Panc1 (cell line): Measurements from ENCODE around the gene RICTOR. TPM values are rescaled to one million over a fixed set of nuclear protein-coding genes. Genes with fewer than 3 reads are reported as not detected.

Experiments used
- ATAC-seq: fragments of 200-7000 bp; cut with Tn5 transposase; 2 replicates; pipeline ENCODE4 v1.9.1; 2020; ENCODE audit warnings: mild to moderate bottlenecking, moderate library complexity
- BruUV-seq: library from RNA; stranded (reverse); fragments of 400-500 nt; replicated peaks from 2 replicates; lab custom pipeline; 2021; lab: Mats Ljungman, UMichigan
- CTCF ChIA-PET: fragments of 300-600 bp; sonication (Branson Sonifier 250); formaldehyde crosslinking; loops from one replicate; lab custom pipeline; 2022; ENCODE audit warnings: antibody characterized with exemption; lab: Charles Lee
- POLR2A ChIA-PET: fragments of 300-600 bp; sonication (Branson Sonifier 250); formaldehyde crosslinking; loops from one replicate; lab custom pipeline; 2022; ENCODE audit warnings: antibody characterized with exemption; lab: Charles Lee
- DNase-seq: peaks from one replicate; pipeline ENCODE4 v3.0.0-alpha.2; 2010; ENCODE audit warnings: low read depth, low spot score
- H3K27ac ChIP-seq: 2 replicates; pipeline ENCODE4 v1.5.1; 2011; ENCODE audit warnings: mild to moderate bottlenecking, low read length, inconsistent platforms
- H3K27me3 ChIP-seq: fragments of 200-500 bp; sonication (Bioruptor generic); 2 replicates; pipeline ENCODE4 v1.6.0; 2014; ENCODE audit warnings: low read length, inconsistent platforms; ENCODE audit not compliant: control insufficient read depth, insufficient read depth
- H3K36me3 ChIP-seq: fragments of 200-500 bp; sonication (Bioruptor generic); 2 replicates; pipeline ENCODE4 v1.5.1; 2014; ENCODE audit warnings: inconsistent platforms, mild to moderate bottlenecking, low read length, moderate library complexity; ENCODE audit not compliant: control insufficient read depth, insufficient read depth
- H3K4me1 ChIP-seq: 2 replicates; pipeline ENCODE4 v1.5.1; 2011; ENCODE audit warnings: inconsistent platforms, mild to moderate bottlenecking, low read length, moderate library complexity; ENCODE audit not compliant: control insufficient read depth, insufficient read depth
- H3K4me3 ChIP-seq, 2 experiments: 2 replicates each; pipeline ENCODE4 v1.5.1; 2011 to 2012; ENCODE audit warnings: low read depth in 2 of 2, low read length in 2 of 2, mild to moderate bottlenecking in 2 of 2, inconsistent platforms in 1 of 2, moderate library complexity in 1 of 2
- H3K9me3 ChIP-seq: fragments of 200-500 bp; sonication (Bioruptor generic); 2 replicates; pipeline ENCODE4 v1.5.1; 2014; ENCODE audit warnings: low read depth, mild to moderate bottlenecking, inconsistent platforms, low read length, moderate library complexity; ENCODE audit not compliant: control insufficient read depth, insufficient read depth
- POLR2AphosphoS5 ChIP-seq: IDR thresholded peaks from 2 replicates; pipeline ENCODE4 v1.6.1; 2012; ENCODE audit warnings: mild to moderate bottlenecking, low read depth, low read length, moderate library complexity
- SIN3A ChIP-seq: IDR thresholded peaks from 2 replicates; pipeline ENCODE4 v1.6.1; 2012; ENCODE audit warnings: low read depth, mild to moderate bottlenecking, low read length, moderate library complexity, borderline replicate concordance; ENCODE audit not compliant: insufficient read depth
- TCF7L2 ChIP-seq: IDR thresholded peaks from 2 replicates; pipeline ENCODE4 v1.6.1; 2011; ENCODE audit warnings: mild to moderate bottlenecking, low read depth, low read length, inconsistent platforms
- in situ Hi-C: cut with HindIII; loops from 2 replicates; pipeline ENCODE4 v1.10.0; 2016; ENCODE audit warnings: low sequenced_read_pairs, low pct_unique_long_range_greater_than_20kb
- intact Hi-C: fragments of 100-400 bp; cut with micrococcal nuclease; formaldehyde crosslinking; loops from one replicate; pipeline ENCODE4 v1.10.0; 2022; ENCODE audit not compliant: unreplicated experiment
- total RNA-seq: library from RNA; stranded (reverse); gene quantifications from one replicate; pipeline ENCODE4 v1.2.1, GENCODE V29; 2021; ENCODE audit not compliant: unreplicated experiment
- TF ChIP-seq, protein P1 (sequence below): fragments of 450-650 bp; IDR thresholded peaks from 2 replicates; pipeline ENCODE4 v1.5.1; 2017; ENCODE audit warnings: mild to moderate bottlenecking
- TF ChIP-seq, protein P2 (sequence below), 2 experiments: IDR thresholded peaks; 2 replicates each; pipeline ENCODE4 v1.6.1; 2011 to 2012; ENCODE audit warnings: low read depth in 2 of 2, control low read depth in 1 of 2, low read length in 1 of 2, mild to moderate bottlenecking in 1 of 2, moderate library complexity in 1 of 2; ENCODE audit not compliant: insufficient read depth in 1 of 2

Gene RICTOR
- total RNA-seq, 1 experiment from 2014 or later, result 21.3 TPM

DNA sequence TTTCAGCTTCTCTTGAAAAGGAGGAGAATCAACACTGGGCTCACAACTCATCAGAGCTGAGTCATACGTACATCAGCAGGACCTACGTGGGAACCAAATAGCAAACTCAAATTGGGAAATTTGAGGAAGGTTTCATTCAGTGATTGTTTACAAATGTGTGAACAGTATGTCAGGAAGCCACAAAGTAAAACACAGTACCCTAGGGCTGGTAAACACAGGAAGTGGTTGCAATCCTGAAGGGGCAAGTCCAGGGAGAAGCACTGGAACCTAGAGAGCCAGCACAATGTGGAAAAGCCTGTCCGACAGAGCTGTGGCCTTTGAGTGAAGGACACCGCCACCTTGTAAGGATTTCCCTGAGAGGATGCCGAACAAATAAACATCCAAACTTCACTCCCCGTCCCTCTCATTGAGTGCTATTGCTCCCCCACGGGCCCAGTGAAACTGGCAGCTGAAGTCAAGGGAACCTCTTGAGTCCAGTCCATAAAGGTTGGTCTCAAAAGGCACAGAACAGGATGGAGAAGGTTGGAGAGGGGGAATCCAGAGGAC is 26.7 kb upstream of the RICTOR start:
- peak; percentile 90 for ATAC-seq
- no TSS peak for BruUV-seq
- TF ChIP-seq SIN3A, result no peak
- no peak for TF ChIP-seq POLR2AphosphoS5
- TF ChIP-seq, protein P1, sequence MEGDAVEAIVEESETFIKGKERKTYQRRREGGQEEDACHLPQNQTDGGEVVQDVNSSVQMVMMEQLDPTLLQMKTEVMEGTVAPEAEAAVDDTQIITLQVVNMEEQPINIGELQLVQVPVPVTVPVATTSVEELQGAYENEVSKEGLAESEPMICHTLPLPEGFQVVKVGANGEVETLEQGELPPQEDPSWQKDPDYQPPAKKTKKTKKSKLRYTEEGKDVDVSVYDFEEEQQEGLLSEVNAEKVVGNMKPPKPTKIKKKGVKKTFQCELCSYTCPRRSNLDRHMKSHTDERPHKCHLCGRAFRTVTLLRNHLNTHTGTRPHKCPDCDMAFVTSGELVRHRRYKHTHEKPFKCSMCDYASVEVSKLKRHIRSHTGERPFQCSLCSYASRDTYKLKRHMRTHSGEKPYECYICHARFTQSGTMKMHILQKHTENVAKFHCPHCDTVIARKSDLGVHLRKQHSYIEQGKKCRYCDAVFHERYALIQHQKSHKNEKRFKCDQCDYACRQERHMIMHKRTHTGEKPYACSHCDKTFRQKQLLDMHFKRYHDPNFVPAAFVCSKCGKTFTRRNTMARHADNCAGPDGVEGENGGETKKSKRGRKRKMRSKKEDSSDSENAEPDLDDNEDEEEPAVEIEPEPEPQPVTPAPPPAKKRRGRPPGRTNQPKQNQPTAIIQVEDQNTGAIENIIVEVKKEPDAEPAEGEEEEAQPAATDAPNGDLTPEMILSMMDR, result no peak
- TF ChIP-seq, protein P2, sequence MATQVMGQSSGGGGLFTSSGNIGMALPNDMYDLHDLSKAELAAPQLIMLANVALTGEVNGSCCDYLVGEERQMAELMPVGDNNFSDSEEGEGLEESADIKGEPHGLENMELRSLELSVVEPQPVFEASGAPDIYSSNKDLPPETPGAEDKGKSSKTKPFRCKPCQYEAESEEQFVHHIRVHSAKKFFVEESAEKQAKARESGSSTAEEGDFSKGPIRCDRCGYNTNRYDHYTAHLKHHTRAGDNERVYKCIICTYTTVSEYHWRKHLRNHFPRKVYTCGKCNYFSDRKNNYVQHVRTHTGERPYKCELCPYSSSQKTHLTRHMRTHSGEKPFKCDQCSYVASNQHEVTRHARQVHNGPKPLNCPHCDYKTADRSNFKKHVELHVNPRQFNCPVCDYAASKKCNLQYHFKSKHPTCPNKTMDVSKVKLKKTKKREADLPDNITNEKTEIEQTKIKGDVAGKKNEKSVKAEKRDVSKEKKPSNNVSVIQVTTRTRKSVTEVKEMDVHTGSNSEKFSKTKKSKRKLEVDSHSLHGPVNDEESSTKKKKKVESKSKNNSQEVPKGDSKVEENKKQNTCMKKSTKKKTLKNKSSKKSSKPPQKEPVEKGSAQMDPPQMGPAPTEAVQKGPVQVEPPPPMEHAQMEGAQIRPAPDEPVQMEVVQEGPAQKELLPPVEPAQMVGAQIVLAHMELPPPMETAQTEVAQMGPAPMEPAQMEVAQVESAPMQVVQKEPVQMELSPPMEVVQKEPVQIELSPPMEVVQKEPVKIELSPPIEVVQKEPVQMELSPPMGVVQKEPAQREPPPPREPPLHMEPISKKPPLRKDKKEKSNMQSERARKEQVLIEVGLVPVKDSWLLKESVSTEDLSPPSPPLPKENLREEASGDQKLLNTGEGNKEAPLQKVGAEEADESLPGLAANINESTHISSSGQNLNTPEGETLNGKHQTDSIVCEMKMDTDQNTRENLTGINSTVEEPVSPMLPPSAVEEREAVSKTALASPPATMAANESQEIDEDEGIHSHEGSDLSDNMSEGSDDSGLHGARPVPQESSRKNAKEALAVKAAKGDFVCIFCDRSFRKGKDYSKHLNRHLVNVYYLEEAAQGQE (IDR thresholded peaks at IDR 0.05; ENCODE audit: insufficient read depth in 1 of 2, low read depth in 2 of 2, low read length in 1 of 2), result no peak
- no peak for TF ChIP-seq TCF7L2

DNA sequence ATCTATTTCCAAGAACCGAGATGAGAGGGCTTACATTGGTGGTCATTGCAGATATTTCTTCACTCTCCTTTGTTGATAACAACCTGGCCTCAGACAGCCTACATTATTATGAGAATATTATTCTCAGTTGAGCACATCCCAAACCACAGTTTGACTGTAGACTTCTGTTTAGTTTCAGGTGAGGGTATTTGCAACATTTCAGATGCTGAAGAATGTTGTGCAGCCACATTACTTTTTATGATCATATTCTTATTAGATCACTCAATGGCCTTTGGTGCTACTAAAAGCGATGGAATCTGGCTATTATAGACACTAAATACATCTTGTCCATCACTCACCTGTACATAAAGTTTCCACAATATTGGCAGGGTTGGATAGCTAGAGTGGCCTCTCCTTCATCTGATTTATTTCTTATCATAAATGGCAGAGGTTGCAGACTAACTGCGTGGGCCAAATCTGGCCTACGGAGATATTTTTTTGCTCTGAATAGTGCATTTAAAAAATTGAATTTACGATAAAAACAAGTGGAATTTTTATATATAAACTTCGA is 26.2 kb upstream of the RICTOR start:
- H3K4me1 ChIP-seq, result no peaks in the 10 kb centered on the region
- no peak; the same call in 1 of the 2 replicates for ATAC-seq
- intact Hi-C loops, result no loop called here
- H3K36me3 ChIP-seq, result no peaks in the 10 kb centered on the region
- no TSS peak for BruUV-seq
- H3K27ac ChIP-seq, result no peak overlapping the region
- DNase-seq, result no peak
- H3K4me3 ChIP-seq, result no peak overlapping the region
- H3K27me3 ChIP-seq, result no peaks in the 10 kb centered on the region
- H3K9me3 ChIP-seq, result no peaks in the 10 kb centered on the region
- ChIA-PET CTCF (interaction anchor here (0.5 kb wide), 1 partner anchor 73 kb away, joined by 5 read pairs; no protein-coding TSS in a partner anchor), POLR2A (no interaction called here)
- in situ Hi-C loops, result no loop called here
- TF ChIP-seq, protein P1, result no peak
- TF ChIP-seq SIN3A (no peak), TCF7L2 (no peak), POLR2AphosphoS5 (no peak)
- TF ChIP-seq, protein P2 (IDR thresholded peaks at IDR 0.05; ENCODE audit: insufficient read depth in 1 of 2, low read depth in 2 of 2, low read length in 1 of 2), result no peak

More for the DNA sequence above, 26.7 kb upstream of the RICTOR start:
- ChIA-PET CTCF (interaction anchor here (0.5 kb wide), 1 partner anchor 73 kb away, joined by 5 read pairs; no protein-coding TSS in a partner anchor), POLR2A (no interaction called here)
- Histone ChIP-seq H3K9me3 (no peaks in the 10 kb centered on the region), H3K36me3 (no peaks in the 10 kb centered on the region), H3K4me1 (no peaks in the 10 kb centered on the region), H3K4me3 (peak overlapping the region in 1 of 2 experiments; percentile 1; a peak in 1 of 4 replicates), H3K27me3 (no peaks in the 10 kb centered on the region), H3K27ac (peak overlapping the region; percentile 31; the same call in 1 of the 2 replicates)
- in situ Hi-C loops, result no loop called here
- DNase-seq, result peak; percentile 98
- intact Hi-C loops, result no loop called here
